NCI-H2227 treated with DMSO at 0.1 percent for 48 hours (cell line): ENCODE measurements around the gene RIN2.
"Not testable (repeated sequence)": the region's sequence is repeated elsewhere in the genome, so short reads cannot be mapped to it uniquely, and the experiment has no call there.

Source experiments
- DNase-seq: peaks from one replicate; lab custom pipeline; 2025; lab: John Stamatoyannopoulos, UW

RIN2 gene

GRCh38 chr20:19739351-19739750, 18.7 kb upstream of the RIN2 start:
- no peak for DNase-seq

- no peak for DNase-seq
These were observed 17.5 kb upstream of the RIN2 start for GRCh38 chr20:19740512-19740911.

- DNase-seq: no peak
These were observed 16.1 kb upstream of the RIN2 start for GRCh38 chr20:19741924-19742323.

GRCh38 chr20:19742974-19743639, 15.0 kb upstream of the RIN2 start:
- no peak for DNase-seq

GRCh38 chr20:19743640-19743995, 14.4 kb upstream of the RIN2 start:
- DNase-seq: no peak

GRCh38 chr20:19745106-19745505, 13.0 kb upstream of the RIN2 start:
- DNase-seq: no peak

GRCh38 chr20:19745584-19745983, 12.5 kb upstream of the RIN2 start:
- DNase-seq: no peak

GRCh38 chr20:19746396-19746795, 11.7 kb upstream of the RIN2 start:
- no peak for DNase-seq

GRCh38 chr20:19747903-19748302, 10.2 kb upstream of the RIN2 start:
- no peak for DNase-seq

- DNase-seq: no peak
These were observed 9.4 kb upstream of the RIN2 start for GRCh38 chr20:19748681-19749080.

- DNase-seq: no peak
These were observed 8.4 kb upstream of the RIN2 start for GRCh38 chr20:19749618-19750071.

GRCh38 chr20:19750101-19750606, 7.9 kb upstream of the RIN2 start:
- no peak for DNase-seq

GRCh38 chr20:19750907-19751636, 7.0 kb upstream of the RIN2 start:
- no peak for DNase-seq

GRCh38 chr20:19754201-19754600, 3.9 kb upstream of the RIN2 start:
- DNase-seq: not testable (repeated sequence)

GRCh38 chr20:19756761-19757486, 1.1 kb upstream of the RIN2 start:
- DNase-seq: no peak

- peak; percentile 83 for DNase-seq
These were observed 448 bp upstream of the RIN2 start for GRCh38 chr20:19757487-19758132.

- no peak for DNase-seq
These were observed 658 bp downstream of the RIN2 start for GRCh38 chr20:19758501-19759331.

GRCh38 chr20:19760371-19760721, 2.3 kb downstream of the RIN2 start:
- DNase-seq: no peak

- no peak for DNase-seq
These were observed 3.3 kb downstream of the RIN2 start for GRCh38 chr20:19761326-19761725.

- DNase-seq: no peak
These were observed 3.8 kb downstream of the RIN2 start for GRCh38 chr20:19761841-19762240.

- no peak for DNase-seq
These were observed 6.1 kb downstream of the RIN2 start for GRCh38 chr20:19764207-19764606.

GRCh38 chr20:19765266-19765665, 7.2 kb downstream of the RIN2 start:
- DNase-seq: no peak
